Measurements from ENCODE around the gene TENM4.
"Not testable (repeated sequence)": the region's sequence is repeated elsewhere in the genome, so short reads cannot be mapped to it uniquely, and the experiment has no call there.

The TENM4 gene

DNA sequence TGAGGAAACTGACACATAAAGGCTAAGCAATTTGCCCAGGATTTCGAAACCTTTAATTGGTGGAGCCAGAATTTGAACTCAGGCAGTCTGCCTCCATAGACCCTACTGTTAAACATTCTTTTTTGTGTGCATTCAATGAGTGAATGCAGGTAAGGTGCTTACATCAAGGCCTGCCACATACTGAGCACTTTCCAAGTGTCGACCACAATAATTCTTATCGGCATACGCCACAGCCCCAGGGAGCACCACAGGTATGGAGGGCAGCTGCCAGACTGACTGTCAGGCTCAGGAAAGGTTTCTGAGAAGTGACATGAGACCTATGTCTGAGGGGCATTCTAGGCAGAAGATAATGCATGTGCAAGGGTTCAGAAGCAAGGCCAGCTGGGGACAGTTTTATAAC, 531.4 kb downstream of the TENM4 start:
- DNase-seq (ENCODE audit: low spot score), result no peak

DNA sequence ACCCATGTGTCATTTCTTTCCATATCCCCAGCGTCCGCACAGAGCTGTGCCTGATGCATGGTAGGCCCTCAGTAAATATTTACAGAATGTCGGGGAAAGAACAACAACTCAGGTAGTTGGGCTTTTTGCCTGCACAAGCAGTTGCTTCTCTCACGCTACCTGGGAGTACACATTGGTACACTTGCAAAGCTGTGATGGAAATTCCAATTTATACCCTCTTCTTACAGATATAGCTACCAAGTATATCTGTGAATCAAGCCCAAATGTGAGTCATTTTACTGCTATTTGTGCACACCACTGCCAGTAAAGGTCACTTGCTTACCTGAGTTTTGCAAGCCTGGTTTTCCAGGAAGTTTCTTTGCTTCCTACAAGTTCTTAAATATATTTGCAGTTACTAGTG, 533.2 kb downstream of the TENM4 start:
- DNase-seq (ENCODE audit: low spot score), result no peak

DNA sequence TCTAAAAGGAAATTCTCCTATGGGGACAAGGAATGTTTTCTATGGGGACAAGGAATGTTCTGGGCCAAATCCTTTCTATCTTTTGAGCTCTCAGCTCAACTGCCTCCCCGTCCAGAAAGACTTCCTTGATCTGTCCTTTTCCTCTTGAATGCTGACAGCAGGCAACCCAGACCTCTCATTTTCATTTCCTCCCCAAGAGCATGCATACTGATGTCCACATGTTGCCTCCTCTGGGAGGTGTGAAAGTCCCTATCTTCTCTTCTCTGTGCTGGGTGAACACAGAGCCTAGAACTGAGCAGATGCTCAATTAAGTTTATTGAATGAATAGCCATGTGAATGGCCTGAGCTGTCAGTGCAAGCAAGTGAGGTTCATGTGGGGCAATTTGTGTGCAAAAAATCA, 534.3 kb downstream of the TENM4 start:
- DNase-seq (ENCODE audit: low spot score), result no peak

DNA sequence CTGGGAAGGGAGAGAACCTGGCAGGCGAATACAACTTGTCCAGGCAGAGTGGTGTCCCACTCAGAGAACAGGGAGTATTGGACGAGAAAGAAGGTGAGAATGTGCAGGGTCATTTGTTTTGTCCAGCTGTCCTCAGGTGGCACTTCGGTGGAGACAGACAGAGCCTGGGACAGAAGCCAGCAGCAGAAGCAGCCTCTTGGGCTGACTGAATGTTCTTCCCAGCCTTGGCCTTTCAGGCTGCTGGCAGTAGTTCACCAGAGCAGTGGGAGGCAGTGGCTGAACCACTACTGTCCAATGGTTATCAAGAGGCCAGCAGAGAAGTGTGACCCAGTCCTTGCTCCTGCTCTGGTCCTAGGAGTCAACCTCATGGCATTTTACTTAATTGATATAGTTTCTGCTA, 535.1 kb downstream of the TENM4 start:
- DNase-seq (ENCODE audit: low spot score), result no peak

DNA sequence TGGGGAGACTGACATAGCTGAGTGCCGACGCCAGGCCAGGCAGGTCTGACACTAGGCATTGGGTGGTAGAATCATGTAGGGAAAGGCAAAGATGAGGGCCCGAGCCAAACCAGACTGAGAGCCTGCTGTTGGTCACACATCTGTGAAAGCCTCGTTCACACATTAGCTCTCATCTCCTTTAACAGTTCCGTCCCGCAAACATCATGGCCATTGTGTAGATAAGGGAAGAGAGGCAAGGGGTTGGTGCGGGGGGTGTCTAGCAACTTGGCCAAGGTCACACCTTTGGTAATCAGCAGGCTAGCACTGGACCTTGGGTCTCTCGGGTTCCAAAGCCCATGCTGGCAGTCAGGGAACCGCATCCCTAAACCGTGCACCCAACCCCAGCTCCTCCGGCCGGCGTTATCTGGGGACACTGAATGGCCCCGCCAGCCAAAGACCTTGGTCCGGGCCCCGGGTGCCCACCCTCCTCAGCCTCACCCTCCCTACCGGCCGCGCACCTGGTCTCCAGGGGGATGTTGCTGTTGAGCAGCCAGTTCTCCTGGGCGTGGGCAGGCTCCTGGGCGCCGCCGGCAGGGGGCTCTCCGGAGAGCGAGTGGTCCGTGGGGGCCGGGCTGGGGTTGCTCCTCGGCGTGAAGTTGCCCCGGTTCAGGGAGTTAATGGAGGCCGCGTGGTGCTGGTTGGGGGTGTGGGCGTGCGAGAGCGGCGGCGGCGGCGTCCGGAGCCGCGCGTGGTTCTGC, 537.9 kb downstream of the TENM4 start:
- DNase-seq (ENCODE audit: low spot score), result no peak

DNA sequence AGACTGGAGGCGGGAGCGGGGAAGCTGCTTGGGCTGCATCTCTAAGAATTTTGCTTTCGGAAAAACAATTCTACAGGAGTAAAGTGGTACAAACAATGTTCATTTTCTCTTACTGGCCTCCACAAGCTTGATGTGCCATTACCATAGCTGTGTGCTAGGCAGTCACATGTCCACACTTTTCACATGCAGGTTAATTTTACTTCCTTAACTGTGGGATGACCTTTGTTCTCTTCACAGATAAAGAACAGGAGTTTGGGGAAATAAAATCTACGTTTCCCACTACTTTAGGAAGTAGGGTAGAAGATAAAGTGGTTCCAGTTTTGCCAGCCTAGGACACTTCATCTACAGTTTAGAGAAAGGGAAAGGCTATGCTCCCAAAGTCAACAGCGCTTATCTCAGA, 539.0 kb downstream of the TENM4 start:
- DNase-seq (ENCODE audit: low spot score), result no peak

DNA sequence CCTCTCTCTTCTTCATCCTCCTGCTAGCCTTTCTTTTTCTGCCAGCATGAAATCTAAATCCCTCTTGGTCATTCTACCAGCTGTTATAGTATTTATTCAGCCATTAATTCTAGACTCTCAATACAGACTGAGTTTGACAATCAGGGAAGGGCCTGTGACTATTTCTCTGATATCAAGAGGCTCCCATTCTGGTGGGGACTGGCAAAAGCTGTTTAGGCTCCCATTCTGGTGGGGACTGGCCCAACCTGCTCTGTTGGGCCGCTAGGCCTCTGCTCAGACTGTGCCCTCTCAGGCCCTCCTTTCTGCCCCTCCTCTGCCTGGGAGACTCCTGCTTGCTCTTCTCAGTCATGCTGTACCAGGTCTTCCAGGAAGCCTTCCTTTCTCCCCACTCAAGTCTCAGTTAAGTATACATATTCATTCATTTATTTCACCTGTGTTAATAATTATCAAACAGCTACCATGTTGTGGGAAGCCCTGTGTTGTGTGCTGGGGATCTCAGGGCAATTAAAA, 542.5 kb downstream of the TENM4 start:
- no peak for DNase-seq (ENCODE audit: low spot score)

DNA sequence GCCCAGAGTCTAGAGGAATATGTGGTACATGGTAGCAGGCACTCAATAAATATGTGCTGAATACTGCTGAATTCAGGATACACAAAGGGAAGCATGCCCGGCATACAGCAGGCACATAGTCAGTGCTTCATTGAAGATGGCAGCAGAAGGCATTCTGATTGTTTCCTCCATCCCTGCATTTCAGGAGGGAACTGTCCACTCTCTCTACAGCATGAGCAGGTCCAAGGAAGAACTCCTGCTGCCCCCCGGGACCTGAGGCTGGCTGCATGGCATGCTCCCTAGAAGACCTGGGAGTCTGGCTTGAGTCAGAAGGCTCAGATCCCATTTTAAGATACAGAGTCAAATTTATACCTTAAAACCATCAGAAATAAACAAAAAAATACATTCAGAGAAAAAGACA, 546.8 kb downstream of the TENM4 start:
- DNase-seq (ENCODE audit: low spot score), result no peak

DNA sequence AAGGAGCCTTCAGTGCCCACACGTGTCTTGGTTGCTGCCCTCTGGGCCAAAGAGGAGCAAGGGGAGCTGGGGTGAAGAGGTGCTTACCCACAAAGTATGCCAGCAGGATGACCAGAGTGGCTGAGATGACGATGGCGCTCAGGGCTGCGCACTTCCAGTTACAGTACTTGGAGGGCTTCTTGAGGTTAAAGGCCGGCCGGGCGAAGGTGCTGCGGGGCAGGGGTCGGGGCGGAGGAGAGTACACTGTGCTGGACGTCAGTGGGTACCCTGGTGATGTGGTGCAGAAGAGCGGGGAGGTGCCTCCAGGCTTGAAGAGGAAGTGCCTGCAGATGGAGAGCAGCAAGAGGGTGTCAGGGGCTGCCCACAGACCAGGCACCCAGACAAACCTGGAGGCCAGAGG, 551.1 kb downstream of the TENM4 start:
- DNase-seq (ENCODE audit: low spot score), result no peak

DNA sequence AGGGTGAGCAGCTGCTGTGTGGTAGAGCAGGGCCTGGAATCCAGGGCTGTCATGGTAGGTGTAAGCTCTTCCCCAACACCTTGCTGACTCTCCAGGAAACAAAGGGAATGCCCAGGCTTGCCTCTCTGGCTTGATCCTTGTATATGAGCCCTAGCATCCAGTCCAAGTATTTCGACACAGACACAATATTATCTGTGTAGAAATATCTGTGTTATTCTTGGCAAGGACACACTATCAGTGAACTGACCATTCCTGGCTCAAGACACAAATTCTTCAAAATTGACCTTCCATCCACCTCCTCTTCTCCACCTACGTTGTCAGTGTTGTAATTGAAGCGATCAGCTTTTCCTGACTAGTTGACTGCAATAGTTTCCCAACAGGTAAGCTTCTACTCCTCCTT, 554.2 kb downstream of the TENM4 start:
- DNase-seq (ENCODE audit: low spot score), result no peak

DNA sequence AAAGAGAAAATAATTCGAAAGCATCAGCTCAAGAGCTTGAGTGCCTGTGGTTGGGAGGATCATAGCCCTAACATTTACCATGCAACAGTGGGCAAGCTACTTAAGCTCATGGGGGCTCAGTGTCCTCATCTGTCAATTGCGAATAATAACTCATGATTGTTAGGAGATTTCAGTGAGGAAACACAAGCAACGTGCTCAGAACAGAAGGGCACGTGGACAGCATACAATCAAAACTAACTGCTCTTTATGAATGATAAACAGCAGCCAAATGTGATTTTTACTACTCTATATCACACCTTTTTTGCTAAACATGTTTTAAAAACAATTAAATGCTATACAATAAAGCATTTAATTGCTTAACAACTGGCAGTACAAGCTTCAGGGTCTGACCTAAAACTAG, 556.1 kb downstream of the TENM4 start:
- DNase-seq (ENCODE audit: low spot score), result no peak

DNA sequence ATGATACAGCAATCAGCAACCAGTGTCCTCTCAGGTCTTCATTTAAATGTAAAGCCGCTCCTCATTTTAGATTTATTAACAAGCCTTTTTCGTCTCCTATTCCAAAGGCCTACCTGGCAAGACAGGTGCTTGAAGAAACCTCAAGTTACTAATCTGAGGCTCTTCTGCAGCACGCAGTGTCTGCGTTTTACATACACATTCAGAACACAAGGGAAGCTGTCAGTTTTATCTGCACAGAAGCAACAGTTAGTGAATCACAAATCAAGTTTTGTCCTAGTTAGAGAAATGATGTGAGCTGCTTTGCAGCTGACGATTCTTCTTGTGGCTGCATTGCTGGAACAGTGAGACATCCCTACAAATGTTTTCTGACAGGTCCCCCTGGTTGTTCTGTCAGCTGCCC, 557.3 kb downstream of the TENM4 start:
- DNase-seq (ENCODE audit: low spot score), result no peak

DNA sequence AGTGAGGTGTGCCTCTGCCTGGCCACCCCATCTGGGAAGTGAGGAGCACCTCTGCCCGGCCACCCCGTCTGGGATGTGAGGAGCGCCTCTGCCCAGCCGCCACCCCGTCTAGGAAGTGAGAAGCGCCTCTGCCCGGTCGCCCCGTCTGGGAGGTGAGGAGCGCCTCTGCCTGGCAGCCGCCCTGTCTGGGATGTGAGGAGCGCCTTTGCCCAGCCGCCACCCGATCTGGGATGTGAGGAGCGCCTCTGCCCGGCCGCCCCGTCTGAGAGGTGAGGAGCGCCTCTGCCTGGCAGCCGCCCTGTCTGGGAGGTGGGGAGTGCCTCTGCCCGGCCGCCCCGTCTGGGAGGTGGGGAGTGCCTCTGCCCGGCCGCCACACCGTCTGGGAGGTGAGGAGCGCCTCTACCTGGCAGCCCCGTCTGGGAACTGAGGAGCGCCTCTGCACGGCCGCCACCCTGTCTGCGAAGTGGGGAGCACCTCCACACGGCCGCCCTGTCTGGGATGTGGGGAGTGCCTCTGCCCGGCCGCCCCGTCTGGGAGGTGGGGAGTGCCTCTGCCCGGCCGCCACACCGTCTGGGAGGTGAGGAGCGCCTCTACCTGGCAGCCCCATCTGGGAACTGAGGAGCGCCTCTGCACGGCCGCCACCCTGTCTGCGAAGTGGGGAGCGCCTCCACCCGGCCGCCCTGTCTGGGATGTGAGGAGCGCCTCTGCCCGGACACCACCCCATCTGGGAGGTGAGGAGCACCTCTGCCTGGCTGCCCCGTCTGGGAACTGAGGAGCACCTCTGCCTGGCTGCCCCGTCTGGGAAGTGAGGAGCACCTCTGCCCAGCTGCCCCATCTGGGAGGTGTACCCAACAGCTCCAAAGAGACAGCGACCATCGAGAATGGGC, 561.5 kb downstream of the TENM4 start:
- DNase-seq (ENCODE audit: low spot score), result not testable (repeated sequence)

DNA sequence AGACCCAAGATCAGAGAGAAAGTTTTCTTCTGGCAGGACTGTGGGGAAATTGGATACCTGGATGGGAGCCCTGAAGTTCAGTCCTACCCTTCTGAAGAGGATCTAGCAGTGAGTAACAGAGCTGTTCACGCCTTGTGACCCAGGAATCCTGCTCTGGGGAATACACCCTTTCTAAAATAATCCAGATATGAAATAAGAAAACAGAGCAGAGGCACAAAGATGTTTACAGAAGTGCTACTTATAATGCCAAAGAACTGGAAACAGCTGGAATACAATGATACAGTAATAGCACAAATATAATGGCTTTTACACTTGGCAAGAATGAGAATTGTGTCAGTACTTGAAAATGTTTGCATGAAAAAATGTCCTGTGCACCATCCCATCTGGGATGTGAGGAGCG, 562.2 kb downstream of the TENM4 start:
- DNase-seq (ENCODE audit: low spot score), result no peak

DNA sequence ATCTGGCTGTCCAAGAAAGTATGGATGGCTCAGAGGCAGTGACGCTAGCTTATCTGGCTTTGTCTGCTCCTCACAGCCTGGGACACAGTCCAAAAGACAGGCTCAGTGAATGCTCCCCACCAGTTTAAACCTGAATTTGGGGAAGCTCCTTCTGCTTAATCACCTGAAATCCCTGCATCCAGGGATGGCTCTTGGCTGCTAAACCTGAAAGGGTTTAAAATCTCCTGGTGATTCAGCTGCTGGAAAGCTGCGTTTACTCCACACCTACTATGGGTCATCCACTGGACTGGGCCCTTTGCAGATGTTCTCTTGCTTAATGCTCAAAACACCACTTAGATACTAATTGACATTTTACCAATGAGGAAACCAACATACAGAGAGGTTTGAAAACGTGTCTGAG, 564.2 kb downstream of the TENM4 start:
- DNase-seq (ENCODE audit: low spot score), result no peak

DNA sequence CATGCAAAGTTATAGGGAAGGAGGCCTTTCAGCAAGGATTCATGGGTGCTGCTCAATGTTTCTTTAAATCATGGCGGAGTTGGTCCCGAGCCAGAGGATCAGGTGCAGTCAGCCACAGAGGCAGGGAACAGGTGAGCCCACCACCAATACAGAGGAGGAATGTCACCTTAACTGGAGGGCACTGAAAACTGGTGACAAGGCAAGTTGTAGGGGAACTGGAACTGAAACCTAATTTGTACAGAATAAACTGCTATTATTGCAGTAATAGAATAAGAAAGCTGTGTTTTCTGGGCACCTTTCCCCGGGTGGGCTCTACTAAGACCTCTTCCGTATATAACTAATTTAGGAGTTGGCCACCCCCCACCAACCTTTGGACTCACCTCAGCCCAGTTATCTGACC, 570.2 kb downstream of the TENM4 start:
- DNase-seq (ENCODE audit: low spot score), result no peak

DNA sequence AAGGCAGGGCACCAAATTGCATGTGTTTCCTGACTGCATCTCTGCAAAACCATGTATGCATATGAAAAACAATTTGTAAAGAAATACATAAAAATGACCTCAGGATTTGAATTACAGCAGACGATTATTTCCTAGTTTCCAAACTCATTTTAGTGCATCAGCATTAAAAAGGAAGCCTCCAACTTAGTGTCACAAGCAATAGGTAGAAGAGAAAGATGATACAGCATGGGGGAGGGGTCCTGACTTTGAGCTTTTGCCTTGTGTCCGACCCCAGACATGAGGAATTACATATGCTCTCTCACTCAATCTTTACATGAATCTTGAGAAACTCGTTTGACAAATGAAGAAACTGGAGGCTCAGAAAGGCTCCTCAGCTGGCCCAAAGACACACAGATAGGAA, 571.5 kb downstream of the TENM4 start:
- DNase-seq (ENCODE audit: low spot score), result no peak

DNA sequence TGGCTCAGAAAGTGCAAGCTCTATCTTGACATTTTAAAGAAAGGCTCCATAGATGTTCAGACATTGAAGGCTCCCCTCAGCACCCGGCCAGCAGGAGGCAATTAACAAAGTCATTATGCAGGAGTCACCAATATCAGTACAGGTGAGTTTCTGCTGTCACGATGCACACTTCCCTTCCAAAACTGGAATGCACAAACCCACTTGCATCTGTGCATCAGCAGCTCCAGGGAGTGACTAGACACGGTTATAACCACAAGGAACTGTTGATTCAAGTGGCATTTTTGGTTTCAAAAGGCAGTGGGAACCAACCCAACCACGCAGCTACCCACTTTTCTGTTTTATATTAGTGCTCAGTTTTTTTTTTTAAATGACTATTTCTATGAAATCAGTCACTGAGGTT, 572.3 kb downstream of the TENM4 start:
- no peak for DNase-seq (ENCODE audit: low spot score)

DNA sequence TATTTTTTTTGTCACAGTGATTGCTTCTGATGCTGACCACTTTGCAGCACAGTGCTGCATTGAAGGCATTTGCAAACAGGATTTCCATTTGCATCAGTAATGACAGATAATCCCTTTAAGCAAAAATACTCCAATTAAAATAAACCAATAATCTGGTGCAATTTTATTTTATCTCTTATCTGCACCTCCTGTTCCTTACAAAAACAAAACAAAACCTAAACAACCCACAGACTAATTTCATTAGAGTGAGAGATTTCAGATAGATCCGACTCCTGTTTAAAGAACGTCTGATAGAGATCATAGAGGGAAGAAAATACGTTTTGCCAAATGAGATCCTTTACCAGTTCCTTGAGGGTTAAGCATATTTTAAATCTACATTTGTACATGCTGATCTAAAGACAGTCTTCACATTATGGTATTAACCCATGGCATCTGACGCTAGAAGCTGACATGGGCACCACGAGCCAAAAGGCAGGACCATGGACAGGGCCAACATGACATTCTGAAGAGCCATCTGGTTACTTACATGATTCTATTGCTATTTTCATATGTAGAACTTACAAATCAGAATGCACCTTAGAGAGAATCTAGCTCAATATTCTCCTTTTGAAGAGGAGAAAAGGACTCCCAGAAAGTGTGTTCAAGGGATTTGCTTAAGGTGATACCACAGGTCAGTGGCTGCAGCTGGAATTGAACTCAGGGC, 580.0 kb downstream of the TENM4 start:
- DNase-seq (ENCODE audit: low spot score), result peak; percentile 55

DNA sequence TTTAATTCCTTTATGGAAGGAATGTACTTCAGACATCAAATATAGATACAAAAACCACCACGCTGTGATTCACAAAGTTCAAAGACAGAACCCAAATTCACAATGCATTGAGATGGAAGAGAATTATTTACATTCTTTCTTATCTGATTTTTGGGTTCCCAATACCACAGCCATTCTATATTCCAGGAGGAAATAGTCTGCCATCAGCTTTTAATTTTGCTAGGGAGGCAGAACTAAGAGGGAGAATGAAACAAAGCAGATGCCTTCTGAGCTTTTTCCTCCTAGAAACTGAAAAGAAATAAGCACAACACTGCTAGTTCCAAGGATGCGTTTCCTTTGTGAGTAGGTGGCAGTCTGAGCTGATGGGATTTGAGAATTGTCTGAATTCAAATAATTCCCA, 583.1 kb downstream of the TENM4 start:
- DNase-seq (ENCODE audit: low spot score), result peak; percentile 34

DNA sequence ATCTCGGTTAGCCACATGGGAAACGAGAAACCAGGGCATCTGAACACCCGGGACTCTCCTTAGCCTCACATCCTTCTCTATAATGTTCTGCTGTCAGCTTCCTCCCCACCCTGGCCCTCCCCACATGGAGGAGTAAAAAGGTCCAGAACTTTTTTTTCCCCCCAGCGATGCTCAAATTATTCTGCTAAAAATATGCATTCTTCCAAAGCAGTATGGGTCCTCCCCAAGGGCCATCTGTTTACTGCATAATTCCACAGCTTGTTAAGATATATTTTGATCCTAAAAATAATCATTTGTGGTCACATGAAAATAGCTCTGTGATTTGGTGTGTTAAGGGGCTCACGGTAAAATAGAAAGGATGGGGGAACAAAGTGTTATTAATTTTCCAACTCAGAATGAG, 584.6 kb downstream of the TENM4 start:
- DNase-seq (ENCODE audit: low spot score), result no peak

DNA sequence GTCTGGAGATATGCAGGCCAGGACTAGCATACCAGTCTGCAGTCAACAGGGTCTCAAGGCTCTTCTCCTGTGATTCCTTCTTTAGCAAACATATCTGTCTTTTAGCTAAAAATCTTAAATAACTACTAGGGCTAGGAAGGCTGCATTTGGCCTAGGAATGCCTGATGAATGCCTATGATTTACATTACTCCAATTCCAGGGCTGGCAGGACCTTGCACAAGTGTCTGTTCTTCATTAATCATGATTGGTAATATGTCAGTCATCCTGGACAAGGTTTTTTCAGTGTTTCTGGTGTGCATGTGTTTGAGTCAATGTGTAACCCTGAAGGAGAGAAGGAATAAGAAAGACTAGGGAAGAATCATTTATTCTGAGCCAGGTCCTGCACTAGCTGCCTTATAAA, 585.7 kb downstream of the TENM4 start:
- DNase-seq (ENCODE audit: low spot score), result no peak

Measured in SK-N-DZ (cell line).